Activated naive CD4-positive, alpha-beta T cell treated with anti-CD3 and anti-CD28 coated beads, Interleukin-2, amount 50 U/mL, for 24 hours (primary cell): Measurements from ENCODE around the gene HHIPL1.
A peak's percentile ranks its signal among the peaks of the same experiment; 100 is the strongest.

Experiments used
- H3K27ac Mint-ChIP-seq: one replicate; pipeline ENCODE4 v1.8.0; 2021; ENCODE audit warnings: mild to moderate bottlenecking, mixed read lengths
- H3K27me3 Mint-ChIP-seq: one replicate; pipeline ENCODE4 v1.8.0; 2021; ENCODE audit warnings: mixed read lengths
- H3K36me3 Mint-ChIP-seq: one replicate; pipeline ENCODE4 v1.8.0; 2021; ENCODE audit warnings: mixed read lengths
- H3K4me1 Mint-ChIP-seq: one replicate; pipeline ENCODE4 v1.8.0; 2021; ENCODE audit warnings: mixed read lengths
- H3K4me3 Mint-ChIP-seq: one replicate; pipeline ENCODE4 v1.8.0; 2021; ENCODE audit warnings: mild to moderate bottlenecking, mixed read lengths
- H3K9me3 Mint-ChIP-seq: one replicate; pipeline ENCODE4 v1.8.0; 2021; ENCODE audit warnings: mixed read lengths

HHIPL1 gene

DNA sequence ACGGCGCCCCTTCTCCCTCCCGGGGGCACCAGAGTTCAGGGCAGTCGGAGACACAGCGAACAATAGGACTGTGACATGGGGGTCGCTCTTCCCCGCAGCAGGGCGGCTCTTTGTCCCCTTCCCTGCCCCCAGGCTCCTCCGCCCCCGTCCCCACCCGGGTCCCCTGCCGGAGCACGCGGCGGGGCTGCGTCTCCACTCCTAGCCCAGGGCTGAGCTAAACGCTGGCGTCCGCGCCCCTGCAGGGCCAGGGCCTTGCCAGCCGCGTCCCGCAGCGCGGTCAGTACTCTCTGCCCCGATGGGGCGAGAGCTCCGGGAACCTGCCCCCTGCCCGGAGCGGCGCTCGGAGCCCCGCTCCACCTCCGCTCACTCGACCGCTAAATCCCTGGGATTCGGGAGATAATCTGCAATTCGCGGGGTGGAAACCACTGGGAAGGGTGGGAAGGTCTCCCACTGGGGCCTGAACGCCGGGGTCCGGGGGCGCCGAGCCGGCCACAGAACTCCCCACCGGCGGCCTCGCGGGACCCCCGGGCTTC is 40.1 kb upstream of the HHIPL1 start:
- Mint-ChIP-seq H3K4me1 (peaks cover 23% of the 10 kb centered on the region), H3K27me3 (no peaks in the 10 kb centered on the region), H3K4me3 (peak overlapping the region; percentile 85), H3K9me3 (no peaks in the 10 kb centered on the region), H3K36me3 (no peaks in the 10 kb centered on the region), H3K27ac (peak overlapping the region; percentile 32)

DNA sequence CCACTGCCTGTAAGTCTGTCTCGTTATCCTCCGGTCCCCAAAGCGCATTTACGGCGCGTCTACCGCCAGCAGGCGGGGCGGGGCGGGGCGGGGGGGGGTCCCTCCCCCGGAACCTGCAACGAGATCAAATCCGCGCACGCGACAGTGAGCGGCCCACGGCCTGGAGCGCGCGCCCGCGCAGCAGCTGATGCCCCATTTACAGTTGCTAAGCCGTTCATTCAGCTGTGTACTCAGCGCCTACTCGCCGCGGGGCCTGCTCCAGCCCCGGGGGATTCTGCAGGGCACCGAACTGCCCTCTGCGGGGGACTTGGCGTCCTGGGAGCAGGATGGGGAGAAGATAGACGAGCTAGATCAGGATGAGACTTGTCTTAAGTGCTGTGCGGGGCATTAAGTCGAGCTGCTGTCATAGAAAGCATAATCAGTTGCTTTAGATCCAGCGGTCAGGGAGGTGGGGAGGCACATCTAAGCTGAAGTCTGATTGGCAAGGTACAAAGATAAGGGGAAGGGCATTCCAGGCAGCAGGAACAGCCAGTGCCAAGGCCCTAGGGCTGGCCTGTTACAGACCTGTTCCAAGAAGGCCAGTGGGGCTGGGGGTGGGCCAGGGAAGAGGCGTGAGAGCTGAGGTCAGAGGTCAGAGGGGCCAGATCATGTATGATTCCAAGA is 39.5 kb upstream of the HHIPL1 start:
- peaks cover 23% of the 10 kb centered on the region for H3K4me1 Mint-ChIP-seq
- H3K9me3 Mint-ChIP-seq: no peaks in the 10 kb centered on the region
- H3K27ac Mint-ChIP-seq: peak overlapping the region; percentile 88
- H3K4me3 Mint-ChIP-seq: peak overlapping the region; percentile 85
- H3K27me3 Mint-ChIP-seq: no peaks in the 10 kb centered on the region
- no peaks in the 10 kb centered on the region for H3K36me3 Mint-ChIP-seq

DNA sequence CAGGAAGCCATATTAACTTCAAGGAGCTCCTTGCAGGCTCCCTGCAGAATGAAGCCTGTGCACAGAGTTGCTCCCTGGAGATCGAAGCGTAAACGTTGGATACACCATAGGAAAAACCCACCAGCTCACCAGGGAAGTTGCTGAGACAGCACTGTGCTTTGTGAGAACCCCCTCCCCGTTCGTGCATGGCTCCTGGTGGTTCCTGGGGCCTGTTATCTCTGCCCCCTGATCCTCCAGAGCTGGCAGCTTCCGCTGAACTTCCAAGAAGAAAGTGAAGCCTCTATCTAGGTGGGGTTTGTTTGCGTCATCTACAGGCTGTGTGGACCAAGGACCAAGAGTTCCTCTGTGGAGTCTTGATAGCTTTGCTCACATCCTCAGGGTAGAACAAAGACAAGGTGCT is 38.6 kb upstream of the HHIPL1 start:
- Mint-ChIP-seq H3K4me3 (no peak overlapping the region), H3K9me3 (no peaks in the 10 kb centered on the region), H3K27ac (no peak overlapping the region), H3K4me1 (peaks cover 19% of the 10 kb centered on the region), H3K36me3 (no peaks in the 10 kb centered on the region), H3K27me3 (no peaks in the 10 kb centered on the region)

DNA sequence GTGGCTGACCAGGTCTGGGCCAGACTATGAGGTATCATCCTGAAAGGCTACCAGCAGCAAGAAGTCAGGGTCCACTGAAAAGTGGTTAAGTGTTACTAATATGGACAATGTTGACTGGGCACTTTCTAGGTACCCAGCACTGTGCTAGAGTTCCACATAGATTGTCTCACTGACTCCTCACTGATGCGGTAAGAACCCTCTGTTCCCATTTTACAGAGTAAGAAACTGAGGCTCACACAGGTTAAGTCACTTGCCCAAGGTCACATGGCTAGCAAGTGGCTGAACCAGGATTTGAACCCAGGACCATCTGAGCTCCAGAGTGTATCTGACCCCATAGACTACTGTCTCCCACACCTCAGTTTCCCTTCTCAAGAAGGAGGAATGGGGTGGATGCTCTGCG is 36.3 kb upstream of the HHIPL1 start:
- Mint-ChIP-seq H3K27me3 (no peaks in the 10 kb centered on the region), H3K27ac (no peak overlapping the region), H3K9me3 (no peaks in the 10 kb centered on the region), H3K4me1 (peaks cover 7% of the 10 kb centered on the region), H3K4me3 (no peak overlapping the region), H3K36me3 (no peaks in the 10 kb centered on the region)

DNA sequence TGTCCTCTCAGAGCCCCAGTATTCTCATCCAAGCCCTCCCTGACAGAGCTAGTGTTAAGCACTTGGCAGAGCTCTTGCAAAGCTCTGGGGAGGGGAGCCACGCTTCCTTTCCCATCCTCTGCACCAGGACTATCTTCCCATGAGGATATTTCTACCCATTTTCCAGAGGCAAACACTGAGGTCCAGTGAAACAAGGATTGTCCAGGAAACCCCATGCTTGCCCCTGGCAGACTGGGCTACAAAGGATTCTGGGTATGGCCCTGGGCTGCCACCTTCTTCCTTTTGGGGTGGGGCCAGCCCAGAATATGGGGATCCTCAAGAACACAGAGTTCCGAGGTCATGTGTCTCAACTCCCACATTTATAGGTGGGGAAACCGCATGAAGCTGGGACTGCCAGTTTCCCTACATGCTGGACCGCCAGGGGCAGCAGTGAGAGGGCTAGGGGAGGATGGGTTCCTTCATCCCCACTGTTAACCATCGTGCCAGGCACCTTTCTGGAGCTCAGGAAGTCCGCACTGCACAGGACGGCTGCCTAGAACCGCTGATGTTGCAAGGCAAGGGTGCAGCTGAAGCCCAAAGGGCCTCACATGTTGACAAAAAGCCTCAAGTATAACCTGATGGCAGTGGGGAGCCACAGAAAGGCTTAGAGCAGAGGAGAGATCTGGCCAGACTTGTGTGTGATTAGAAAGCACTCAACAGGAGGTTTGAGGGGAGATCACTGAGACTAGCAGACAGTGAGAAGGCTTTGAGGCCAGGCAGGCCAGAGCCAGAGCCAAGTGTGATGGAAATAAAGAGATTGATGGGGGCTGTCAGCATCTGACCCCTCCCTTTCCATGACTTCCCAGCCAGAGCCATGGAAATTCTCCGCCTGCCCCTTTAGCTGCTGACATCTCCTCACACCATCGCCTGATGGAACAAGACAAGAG is 35.4 kb upstream of the HHIPL1 start:
- Mint-ChIP-seq H3K36me3 (no peaks in the 10 kb centered on the region), H3K4me3 (no peak overlapping the region), H3K27me3 (no peaks in the 10 kb centered on the region), H3K27ac (no peak overlapping the region), H3K9me3 (no peaks in the 10 kb centered on the region), H3K4me1 (peaks cover 7% of the 10 kb centered on the region)

DNA sequence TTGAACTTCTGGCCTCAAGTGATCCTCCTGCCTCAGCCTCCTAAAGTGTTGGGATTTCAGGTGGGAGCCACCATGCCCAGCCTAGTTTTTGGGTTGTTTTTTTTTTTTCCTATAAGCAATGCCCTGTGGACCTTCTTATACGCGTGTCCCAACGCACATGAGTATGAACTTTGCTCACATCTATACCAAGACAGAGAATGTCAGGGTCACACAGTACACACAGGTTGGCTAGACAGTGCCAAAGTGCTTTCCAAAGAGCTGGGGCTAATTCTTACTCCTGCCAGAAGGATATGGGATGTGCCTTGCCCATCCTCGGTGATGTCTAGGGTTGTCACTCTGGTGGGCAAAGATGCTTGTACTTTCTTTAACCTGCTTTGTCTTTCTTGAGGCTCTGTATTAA is 33.3 kb upstream of the HHIPL1 start:
- Mint-ChIP-seq H3K9me3 (no peaks in the 10 kb centered on the region), H3K27me3 (peaks cover 5% of the 10 kb centered on the region), H3K36me3 (no peaks in the 10 kb centered on the region), H3K27ac (no peak overlapping the region), H3K4me3 (no peak overlapping the region), H3K4me1 (no peaks in the 10 kb centered on the region)

DNA sequence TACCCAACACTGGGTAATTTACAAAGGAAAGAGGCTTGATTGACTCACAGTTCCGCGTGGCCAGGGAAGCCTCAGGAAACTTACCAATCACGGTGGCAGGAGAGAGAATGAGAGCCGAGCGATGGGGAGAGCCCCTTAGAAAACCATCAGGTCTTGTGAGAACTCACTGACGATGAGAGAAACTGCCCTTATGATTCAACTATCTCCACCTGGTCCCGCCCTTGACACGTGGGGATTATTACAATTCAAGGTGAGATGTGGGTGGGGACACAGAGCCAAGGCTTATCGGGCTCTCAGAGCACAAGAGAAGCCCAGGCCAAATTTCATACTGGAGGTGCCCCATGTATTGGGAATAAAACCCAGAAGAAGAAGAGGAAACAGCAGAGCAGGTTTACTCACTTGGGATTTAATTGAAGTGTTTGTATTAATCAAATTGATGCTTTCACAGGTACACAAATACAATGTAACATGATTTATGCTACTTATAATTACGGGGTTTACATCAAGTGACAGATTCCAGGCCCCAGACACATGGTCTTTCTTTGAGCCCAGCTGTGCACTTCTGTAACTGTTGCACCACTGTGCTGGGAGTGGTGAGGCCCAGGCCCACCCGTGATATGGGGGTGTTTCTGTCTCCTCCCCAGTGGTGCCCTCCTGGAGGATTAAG is 32.7 kb upstream of the HHIPL1 start:
- H3K27me3 Mint-ChIP-seq: peaks cover 5% of the 10 kb centered on the region
- no peak overlapping the region for H3K27ac Mint-ChIP-seq
- no peaks in the 10 kb centered on the region for H3K4me1 Mint-ChIP-seq
- no peaks in the 10 kb centered on the region for H3K9me3 Mint-ChIP-seq
- no peaks in the 10 kb centered on the region for H3K36me3 Mint-ChIP-seq
- no peak overlapping the region for H3K4me3 Mint-ChIP-seq

DNA sequence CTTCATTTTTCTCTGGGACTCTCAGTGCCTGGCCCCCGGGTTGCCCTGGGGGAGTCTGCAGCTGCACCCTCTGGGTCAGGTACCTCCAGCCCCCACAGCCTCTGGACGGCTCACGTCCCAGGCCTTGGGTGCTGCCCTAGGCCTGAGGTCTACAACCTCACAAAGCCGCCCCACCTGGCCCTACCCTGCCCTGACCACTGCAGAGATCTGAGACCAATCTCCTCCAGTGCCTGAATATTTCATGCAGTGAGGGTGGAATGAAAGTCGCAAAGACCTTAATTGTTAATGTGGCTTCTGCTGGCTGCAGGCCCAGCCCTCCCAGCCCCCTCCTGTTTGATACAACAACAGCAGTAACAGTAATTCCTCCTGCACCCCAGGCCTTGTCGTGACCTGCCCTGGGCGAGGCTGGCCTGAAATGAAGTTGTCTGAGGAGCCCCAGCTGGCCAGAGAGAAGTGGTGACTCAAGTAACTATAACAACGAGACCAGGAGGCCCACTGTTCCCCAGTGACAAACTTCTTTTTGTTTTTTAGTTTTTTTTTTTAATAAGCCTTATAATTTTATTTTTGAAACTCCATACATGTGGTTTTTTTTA is 32.1 kb upstream of the HHIPL1 start:
- H3K36me3 Mint-ChIP-seq: no peaks in the 10 kb centered on the region
- H3K27me3 Mint-ChIP-seq: peaks cover 5% of the 10 kb centered on the region
- no peak overlapping the region for H3K4me3 Mint-ChIP-seq
- H3K9me3 Mint-ChIP-seq: no peaks in the 10 kb centered on the region
- no peaks in the 10 kb centered on the region for H3K4me1 Mint-ChIP-seq
- H3K27ac Mint-ChIP-seq: no peak overlapping the region

DNA sequence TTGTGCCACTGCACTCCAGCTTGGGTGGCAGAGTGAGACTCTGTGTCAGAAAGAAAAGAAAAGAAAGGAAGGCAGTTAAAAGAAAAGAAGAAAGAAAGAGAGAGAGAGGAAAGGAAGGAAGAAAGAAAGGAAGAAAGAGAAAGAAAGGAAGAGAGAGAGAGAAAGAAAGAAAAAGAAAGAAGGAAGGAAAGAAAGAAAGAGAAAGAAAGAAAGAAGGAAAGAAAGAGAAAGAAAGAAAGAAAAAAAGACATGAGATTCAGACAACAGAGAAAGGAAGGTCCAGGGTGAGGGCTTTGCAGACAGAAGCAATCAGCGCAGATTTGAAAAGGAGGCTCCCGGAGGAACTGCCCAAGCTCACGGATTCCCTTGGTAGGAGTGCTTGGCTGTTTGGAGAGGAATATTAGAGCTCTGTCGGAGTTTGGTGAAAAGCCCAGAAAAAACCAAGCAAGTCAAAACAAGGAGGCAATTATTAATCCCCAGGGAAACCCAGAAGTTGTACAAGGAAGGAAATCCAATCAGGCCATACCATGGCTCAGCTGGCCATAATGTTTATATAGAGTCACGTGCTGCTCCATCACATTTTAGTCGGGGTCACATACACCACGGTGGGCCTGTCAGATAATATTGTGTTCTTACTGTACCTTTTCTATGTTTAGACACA is 29.3 kb upstream of the HHIPL1 start:
- Mint-ChIP-seq H3K4me1 (no peaks in the 10 kb centered on the region), H3K36me3 (no peaks in the 10 kb centered on the region), H3K9me3 (no peaks in the 10 kb centered on the region), H3K27ac (no peak overlapping the region), H3K27me3 (peaks cover 8% of the 10 kb centered on the region), H3K4me3 (no peak overlapping the region)

DNA sequence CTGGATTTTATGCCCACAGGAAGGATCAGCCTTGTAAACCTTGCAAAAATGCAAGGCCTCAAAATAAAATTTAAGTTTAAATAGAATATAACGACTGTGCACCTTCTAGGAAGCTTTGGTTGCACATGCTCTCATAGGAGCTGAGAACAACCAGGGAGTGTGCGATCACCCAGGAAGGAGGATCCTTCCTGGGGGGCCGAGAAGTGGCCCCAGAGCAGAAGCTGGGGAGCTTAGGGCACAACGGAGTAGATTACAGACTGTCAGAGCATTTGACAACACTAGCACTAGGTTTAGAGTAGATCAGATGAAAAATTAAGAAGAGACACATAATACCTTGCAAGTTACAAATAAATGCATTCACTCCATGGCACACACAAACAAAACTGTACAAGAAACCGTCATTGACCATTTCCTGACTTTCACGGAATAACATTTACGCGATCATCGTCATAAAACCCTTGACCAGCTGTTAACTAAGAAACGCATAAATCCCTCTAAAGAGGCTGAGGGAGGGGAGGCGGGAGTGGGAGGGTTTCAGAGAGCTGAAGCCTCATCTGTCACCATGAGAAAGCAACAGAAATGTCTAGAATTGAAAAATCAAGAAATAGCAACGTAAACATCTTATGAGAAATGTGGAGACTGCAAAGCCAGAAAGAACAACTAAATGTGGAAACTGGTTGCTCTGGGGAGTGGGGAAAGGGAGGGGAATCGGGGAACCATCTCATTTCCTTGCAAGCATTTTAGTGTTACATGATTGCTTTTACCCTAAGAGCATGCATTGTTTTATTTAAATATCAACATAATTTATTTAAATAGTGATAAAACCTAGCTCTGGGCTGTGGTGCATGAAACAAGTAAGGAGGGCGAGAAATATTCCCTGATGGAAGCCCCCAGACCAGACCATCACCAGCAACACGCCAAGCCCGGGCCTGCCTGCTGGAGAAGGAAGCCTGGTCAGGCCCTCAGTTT is 27.8 kb upstream of the HHIPL1 start:
- Mint-ChIP-seq H3K36me3 (no peaks in the 10 kb centered on the region), H3K9me3 (no peaks in the 10 kb centered on the region), H3K27ac (no peak overlapping the region), H3K27me3 (peaks cover 9% of the 10 kb centered on the region), H3K4me1 (no peaks in the 10 kb centered on the region), H3K4me3 (no peak overlapping the region)

DNA sequence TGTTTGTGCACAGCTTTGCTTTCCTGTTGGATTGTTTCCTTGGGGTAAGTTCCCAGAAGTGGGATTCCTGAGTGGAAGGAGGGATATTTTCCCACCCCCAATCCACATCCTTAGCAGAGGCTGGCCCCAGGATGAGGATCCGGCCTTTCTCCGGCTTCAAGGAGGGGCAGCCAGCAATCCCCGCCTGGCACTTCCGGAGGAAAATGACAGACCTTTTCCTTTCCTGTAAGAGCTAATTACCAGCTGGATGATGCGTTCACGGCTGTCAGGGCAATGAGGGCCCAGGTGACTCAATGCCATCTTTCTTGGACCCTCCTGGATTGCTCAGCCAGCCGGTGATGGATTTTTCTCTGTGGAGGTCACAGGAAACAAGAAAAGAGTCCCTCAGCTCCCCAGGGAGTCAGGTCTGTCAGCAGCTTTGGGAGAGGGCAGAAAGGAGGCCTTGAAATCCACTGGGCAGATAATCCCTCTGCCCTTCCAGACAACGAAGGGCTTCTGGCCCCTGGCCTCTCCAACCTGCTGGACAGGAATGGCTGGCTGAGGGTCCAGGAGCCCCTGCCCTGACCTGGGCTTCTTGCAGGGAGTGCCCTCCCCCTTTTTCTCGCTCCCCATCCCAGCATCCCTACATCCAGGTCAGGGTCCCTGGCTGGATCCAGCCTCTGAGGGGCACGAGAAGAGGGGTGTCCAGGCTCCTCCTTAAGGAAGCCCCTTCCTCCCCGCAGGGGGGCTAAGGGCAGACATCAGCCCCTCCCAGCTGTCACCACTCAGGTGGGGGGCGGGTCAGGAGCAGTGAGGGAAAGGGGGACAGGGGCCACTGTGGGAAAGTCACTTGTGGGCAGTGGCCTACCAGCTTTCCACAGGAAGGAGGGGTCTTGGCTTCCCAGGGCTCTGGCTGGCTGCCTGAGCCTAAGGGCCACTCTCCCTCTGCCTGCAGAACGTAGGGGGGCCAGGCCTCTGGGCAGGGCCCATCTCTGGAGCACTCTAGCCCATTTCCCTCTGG is 24.8 kb upstream of the HHIPL1 start:
- Mint-ChIP-seq H3K27me3 (peaks cover 19% of the 10 kb centered on the region), H3K9me3 (no peaks in the 10 kb centered on the region), H3K4me1 (no peaks in the 10 kb centered on the region), H3K36me3 (no peaks in the 10 kb centered on the region), H3K4me3 (no peak overlapping the region), H3K27ac (no peak overlapping the region)

DNA sequence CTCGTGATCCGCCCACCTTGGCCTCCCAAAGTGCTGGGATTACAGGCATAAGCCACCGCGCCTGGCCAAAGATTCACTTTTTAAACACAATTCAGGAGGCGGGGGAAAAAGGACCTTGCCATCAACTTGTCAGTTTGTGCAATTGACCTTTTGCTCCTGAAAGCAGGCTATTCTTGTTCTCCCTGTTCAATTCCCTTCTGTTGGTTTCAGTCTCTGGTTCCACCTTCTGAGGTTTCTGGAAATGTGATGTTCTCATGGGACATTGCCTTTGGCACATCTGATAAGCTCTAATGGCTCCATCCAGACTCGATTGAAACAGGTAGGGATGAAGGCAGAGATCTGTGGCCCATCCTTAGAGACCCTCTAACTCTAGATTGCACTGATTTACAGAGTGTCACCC is 23.0 kb upstream of the HHIPL1 start:
- no peak overlapping the region for H3K4me3 Mint-ChIP-seq
- peaks cover 14% of the 10 kb centered on the region for H3K27me3 Mint-ChIP-seq
- H3K9me3 Mint-ChIP-seq: no peaks in the 10 kb centered on the region
- no peak overlapping the region for H3K27ac Mint-ChIP-seq
- no peaks in the 10 kb centered on the region for H3K4me1 Mint-ChIP-seq
- no peaks in the 10 kb centered on the region for H3K36me3 Mint-ChIP-seq

DNA sequence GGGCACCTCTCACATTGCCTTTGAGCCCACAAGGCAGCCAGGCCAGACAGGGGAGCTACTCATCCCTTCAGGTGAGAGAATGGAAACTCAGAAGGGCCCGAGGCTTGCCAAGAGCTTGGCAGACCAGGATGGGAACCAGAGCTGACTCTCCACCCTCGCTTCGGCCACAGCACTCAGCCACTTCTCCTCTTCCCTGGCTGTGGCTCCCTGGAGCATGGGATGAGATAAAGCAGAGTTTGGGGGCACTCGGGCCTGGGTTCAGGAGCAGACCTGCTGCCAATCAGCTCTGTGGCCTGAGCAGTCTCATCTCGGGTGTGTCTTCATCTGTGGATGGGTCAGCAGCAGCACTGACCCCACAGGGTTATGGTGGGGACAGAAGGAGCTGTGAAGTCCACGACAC is 20.9 kb upstream of the HHIPL1 start:
- no peak overlapping the region for H3K27ac Mint-ChIP-seq
- no peak overlapping the region for H3K4me3 Mint-ChIP-seq
- no peaks in the 10 kb centered on the region for H3K9me3 Mint-ChIP-seq
- H3K27me3 Mint-ChIP-seq: peaks cover 14% of the 10 kb centered on the region
- H3K4me1 Mint-ChIP-seq: peaks cover 2% of the 10 kb centered on the region
- H3K36me3 Mint-ChIP-seq: no peaks in the 10 kb centered on the region
